ENCODE data around the gene ALPI. TPM values are rescaled to one million over a fixed set of nuclear protein-coding genes. Genes with fewer than 3 reads are reported as not detected.

The ALPI gene
- total RNA-seq, 5 donors from 2014 or later (not counting 1 experiment from before 2014, with no cell fraction given) = not detected

DNA sequence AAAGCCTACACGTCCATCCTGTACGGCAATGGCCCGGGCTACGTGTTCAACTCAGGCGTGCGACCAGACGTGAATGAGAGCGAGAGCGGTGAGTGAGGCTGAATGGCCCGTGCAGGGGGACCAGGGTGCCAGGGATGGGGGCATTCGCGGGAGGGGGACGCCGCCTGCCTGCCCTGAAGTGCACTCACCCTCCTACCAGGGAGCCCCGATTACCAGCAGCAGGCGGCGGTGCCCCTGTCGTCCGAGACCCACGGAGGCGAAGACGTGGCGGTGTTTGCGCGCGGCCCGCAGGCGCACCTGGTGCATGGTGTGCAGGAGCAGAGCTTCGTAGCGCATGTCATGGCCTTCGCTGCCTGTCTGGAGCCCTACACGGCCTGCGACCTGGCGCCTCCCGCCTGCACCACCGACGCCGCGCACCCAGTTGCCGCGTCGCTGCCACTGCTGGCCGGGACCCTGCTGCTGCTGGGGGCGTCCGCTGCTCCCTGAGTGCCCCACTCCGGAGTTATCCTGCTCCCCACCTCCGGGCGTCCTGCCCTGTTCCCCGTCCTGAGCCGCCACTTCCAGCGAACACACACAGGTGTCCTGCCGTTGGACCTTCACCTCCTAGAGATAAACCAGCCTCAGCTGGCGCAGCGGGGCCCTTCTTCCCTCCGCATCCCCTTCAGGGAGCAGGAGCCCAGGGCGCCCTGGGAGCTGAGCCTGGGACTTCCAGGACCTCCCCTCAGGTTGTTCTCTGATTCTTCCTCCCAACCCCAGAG is 2.9 kb downstream of the ALPI start:
- H3K4me3 ChIP-seq (ENCODE audit: control insufficient read depth in 1 of 2, extremely low read depth in 1 of 2, low read length in 1 of 2) = no peak overlapping the region
- DNase-seq (peak in 1 of 35 experiments; percentile 23), ATAC-seq (replicated peaks in 1 of 4) (no peak)
- POLR2A ChIA-PET = no interaction called here
- H3K36me3 ChIP-seq (ENCODE audit: control insufficient read depth in 2 of 2, extremely low read depth in 1 of 2, insufficient read depth in 1 of 2, low read length in 1 of 2) = no peaks in the 10 kb centered on the region
- H3K27me3 Mint-ChIP-seq = peaks cover 16 to 38% of the 10 kb centered on the region in 2 donors
- WGBS (ENCODE audit: insufficient coverage) = 54% methylated on average over 47 of the region's 56 CpGs
- CTCF ChIA-PET = interaction anchor here in 1 of 2 donors (0.8 kb wide), 1 partner anchor 12 kb away, joined by 3 read pairs; no protein-coding TSS in a partner anchor
- H3K4me1 ChIP-seq (ENCODE audit: control insufficient read depth in 1 of 2, extremely low read depth in 1 of 2, insufficient read depth in 2 of 2, low read length in 2 of 2) = no peaks in the 10 kb centered on the region
- peaks cover 0 to 44% of the 10 kb centered on the region in 2 experiments for H3K27me3 ChIP-seq (replicated peaks in 1 of 2; ENCODE audit: control insufficient read depth in 2 of 2, extremely low read depth in 1 of 2, insufficient read depth in 2 of 2, low read length in 1 of 2)
- H3K27ac ChIP-seq (ENCODE audit: low read length) = no peak overlapping the region
- no peaks in the 10 kb centered on the region for H3K4me1 Mint-ChIP-seq
- no peaks in the 10 kb centered on the region for H3K36me3 Mint-ChIP-seq
- no peaks in the 10 kb centered on the region for H3K9me3 ChIP-seq
- H3K9me3 Mint-ChIP-seq = no peaks in the 10 kb centered on the region
- peak overlapping the region in 1 of 2 donors; percentile 47 for H3K27ac Mint-ChIP-seq
- H3K4me3 Mint-ChIP-seq = no peak overlapping the region

DNA sequence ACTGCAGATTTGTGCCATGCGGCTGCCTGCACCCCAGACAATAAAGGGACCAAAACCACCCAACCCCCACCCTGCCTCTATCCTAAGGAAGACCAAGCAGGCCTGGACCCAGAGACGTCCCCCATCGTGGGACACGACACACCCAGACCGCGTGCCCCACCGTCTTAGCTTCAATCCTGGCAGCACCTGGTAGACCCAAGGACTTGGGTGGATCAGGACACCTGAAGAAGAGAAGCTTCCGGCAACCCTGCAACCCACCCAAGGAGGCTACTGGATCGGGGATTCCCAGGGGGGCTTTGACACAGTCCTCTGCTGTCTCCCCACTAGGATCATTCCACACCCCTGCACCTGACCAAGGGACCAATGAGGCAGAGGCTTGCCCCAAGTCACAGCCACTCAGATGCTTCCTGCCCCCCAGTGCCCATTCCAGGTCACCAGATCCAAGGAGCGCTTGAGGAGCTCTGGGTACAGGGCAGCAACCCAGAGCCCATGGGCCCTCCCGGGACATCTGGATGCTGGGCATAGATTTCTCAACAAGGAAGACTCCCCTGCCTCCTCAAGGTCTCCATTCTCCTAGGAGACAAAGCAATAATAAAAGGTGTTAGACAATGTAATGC is 3.6 kb downstream of the ALPI start:
- DNase-seq (no peak), ATAC-seq (replicated peaks in 1 of 4) (no peak)
- WGBS (ENCODE audit: insufficient coverage) = 85% methylated on average over 10 of the region's 11 CpGs
- H3K9me3 ChIP-seq = no peaks in the 10 kb centered on the region
- Mint-ChIP-seq H3K4me3 (no peak overlapping the region), H3K36me3 (no peaks in the 10 kb centered on the region), H3K4me1 (no peaks in the 10 kb centered on the region), H3K9me3 (no peaks in the 10 kb centered on the region), H3K27me3 (peaks cover 16 to 37% of the 10 kb centered on the region in 2 donors), H3K27ac (no peak overlapping the region)
- no peaks in the 10 kb centered on the region for H3K4me1 ChIP-seq (ENCODE audit: control insufficient read depth in 1 of 2, extremely low read depth in 1 of 2, insufficient read depth in 2 of 2, low read length in 2 of 2)
- no peak overlapping the region for H3K4me3 ChIP-seq (ENCODE audit: control insufficient read depth in 1 of 2, extremely low read depth in 1 of 2, low read length in 1 of 2)
- no peaks in the 10 kb centered on the region for H3K36me3 ChIP-seq (ENCODE audit: control insufficient read depth in 2 of 2, extremely low read depth in 1 of 2, insufficient read depth in 1 of 2, low read length in 1 of 2)
- H3K27me3 ChIP-seq (replicated peaks in 1 of 2; ENCODE audit: control insufficient read depth in 2 of 2, extremely low read depth in 1 of 2, insufficient read depth in 2 of 2, low read length in 1 of 2) = peaks cover 0 to 49% of the 10 kb centered on the region in 2 experiments
- CTCF ChIA-PET = interaction anchor here in 1 of 2 donors (0.5 kb wide), 1 partner anchor 533 kb away, joined by 12 read pairs; no protein-coding TSS in a partner anchor
- H3K27ac ChIP-seq (ENCODE audit: low read length) = no peak overlapping the region
- POLR2A ChIA-PET = no interaction called here

DNA sequence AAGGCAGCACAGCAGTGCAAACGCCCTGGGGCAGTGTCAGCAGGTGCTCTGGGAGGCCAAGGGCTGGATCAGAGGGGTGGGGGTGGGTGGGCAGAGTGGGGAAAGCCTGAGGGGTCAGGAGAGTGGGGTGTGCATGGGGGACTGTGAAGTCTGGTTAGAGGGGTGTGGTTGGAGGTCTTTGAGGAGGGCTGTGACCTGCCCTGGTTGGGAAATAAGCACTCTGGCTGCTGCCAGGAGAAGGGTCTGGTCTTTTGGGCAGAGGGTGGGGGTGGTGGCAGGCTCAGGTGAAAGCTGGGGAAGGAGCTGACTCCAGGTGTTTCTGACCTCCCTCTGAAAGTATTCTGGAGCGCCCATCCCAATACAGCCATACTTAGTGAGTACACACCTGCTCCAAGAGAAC is 4.2 kb downstream of the ALPI start:
- no peak for ATAC-seq (replicated peaks in 1 of 4)
- no peak for DNase-seq
- H3K9me3 Mint-ChIP-seq = no peaks in the 10 kb centered on the region
- no peaks in the 10 kb centered on the region for H3K36me3 ChIP-seq (ENCODE audit: control insufficient read depth in 2 of 2, extremely low read depth in 1 of 2, insufficient read depth in 1 of 2, low read length in 1 of 2)
- H3K4me1 Mint-ChIP-seq = no peaks in the 10 kb centered on the region
- no peaks in the 10 kb centered on the region for H3K36me3 Mint-ChIP-seq
- H3K9me3 ChIP-seq = no peaks in the 10 kb centered on the region
- H3K4me3 ChIP-seq (ENCODE audit: control insufficient read depth in 1 of 2, extremely low read depth in 1 of 2, low read length in 1 of 2) = no peak overlapping the region
- no peak overlapping the region for H3K4me3 Mint-ChIP-seq
- POLR2A ChIA-PET = no interaction called here
- H3K4me1 ChIP-seq (ENCODE audit: control insufficient read depth in 1 of 2, extremely low read depth in 1 of 2, insufficient read depth in 2 of 2, low read length in 2 of 2) = no peaks in the 10 kb centered on the region
- H3K27me3 Mint-ChIP-seq = peaks cover 16 to 36% of the 10 kb centered on the region in 2 donors
- H3K27ac Mint-ChIP-seq = no peak overlapping the region
- WGBS (ENCODE audit: insufficient coverage) = 55% methylated on average over 2 of the region's 2 CpGs
- no peak overlapping the region for H3K27ac ChIP-seq (ENCODE audit: low read length)
- H3K27me3 ChIP-seq (replicated peaks in 1 of 2; ENCODE audit: control insufficient read depth in 2 of 2, extremely low read depth in 1 of 2, insufficient read depth in 2 of 2, low read length in 1 of 2) = peaks cover 0 to 49% of the 10 kb centered on the region in 2 experiments
- CTCF ChIA-PET = interaction anchor here in 1 of 2 donors (0.5 kb wide), 1 partner anchor 534 kb away, joined by 12 read pairs; no protein-coding TSS in a partner anchor

DNA sequence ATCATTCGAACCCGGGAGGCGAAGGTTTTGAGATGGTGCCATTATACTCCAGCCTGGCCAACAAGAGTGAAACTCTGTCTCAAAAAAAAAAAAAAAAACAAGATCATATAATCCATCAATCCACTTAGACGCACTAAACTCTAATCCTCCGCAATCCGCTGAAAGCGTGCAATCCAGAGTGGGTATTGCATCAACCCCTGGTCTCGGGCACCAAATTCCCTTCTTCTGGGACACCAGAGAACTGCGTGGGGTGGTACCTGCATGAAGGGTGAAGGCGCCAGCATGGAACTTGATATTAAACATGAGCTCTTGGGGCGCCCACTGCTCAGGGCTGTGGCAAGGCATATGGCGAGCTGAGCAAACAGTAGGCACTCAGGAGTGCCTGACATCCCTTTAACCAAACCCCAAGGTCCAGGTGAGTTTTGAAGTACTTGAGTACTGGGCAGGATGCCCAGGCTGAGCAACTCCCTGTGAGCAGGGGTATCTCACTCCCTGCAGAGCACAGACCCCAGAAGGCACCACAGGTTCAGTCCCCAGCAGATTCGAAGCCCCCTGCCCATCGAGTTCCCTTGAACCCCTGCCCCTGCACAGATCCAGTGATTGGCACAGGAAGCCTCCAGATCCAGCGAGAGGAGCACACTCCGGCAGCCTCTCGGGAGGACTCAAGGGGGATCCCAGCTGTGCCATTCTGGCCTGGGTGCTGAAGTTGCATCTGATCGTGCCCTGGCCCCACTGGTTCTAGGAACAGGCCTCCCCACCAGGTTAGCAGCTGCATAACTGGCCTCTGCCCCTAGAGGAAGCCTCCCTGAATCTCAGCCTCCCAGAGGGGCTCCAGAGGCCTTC is 8.0 kb downstream of the ALPI start:
- no peak for ATAC-seq (replicated peaks in 1 of 4)
- no peak overlapping the region for H3K4me3 Mint-ChIP-seq
- 84% methylated on average over 9 of the region's 18 CpGs for WGBS (ENCODE audit: insufficient coverage)

DNA sequence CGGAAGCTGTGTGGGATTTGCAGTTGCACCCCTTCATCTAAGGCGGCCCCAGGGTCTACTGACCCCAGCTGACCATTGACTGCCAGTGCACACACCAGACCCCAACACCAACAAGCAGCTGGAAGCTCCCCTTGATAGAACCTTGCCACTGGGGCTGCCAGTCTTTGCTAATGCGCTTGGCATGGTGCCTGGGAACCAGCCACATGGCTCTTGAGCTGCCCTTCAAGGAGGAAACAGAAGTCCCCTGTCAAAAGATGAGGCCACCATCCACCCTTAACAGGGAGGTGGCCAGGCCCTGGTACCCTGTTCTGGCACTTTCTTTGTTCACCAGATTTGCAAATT is 8.6 kb downstream of the ALPI start:
- Histone ChIP-seq H3K4me1 (ENCODE audit: control insufficient read depth in 1 of 2, extremely low read depth in 1 of 2, insufficient read depth in 2 of 2, low read length in 2 of 2) (no peaks in the 10 kb centered on the region), H3K4me3 (ENCODE audit: control insufficient read depth in 1 of 2, extremely low read depth in 1 of 2, low read length in 1 of 2) (no peak overlapping the region), H3K36me3 (ENCODE audit: control insufficient read depth in 2 of 2, extremely low read depth in 1 of 2, insufficient read depth in 1 of 2, low read length in 1 of 2) (no peaks in the 10 kb centered on the region), H3K27ac (ENCODE audit: low read length) (no peak overlapping the region), H3K9me3 (no peaks in the 10 kb centered on the region), H3K27me3 (replicated peaks in 1 of 2; ENCODE audit: control insufficient read depth in 2 of 2, extremely low read depth in 1 of 2, insufficient read depth in 2 of 2, low read length in 1 of 2) (peaks cover 0 to 14% of the 10 kb centered on the region in 2 experiments)
- H3K4me3 Mint-ChIP-seq = no peak overlapping the region
- no peaks in the 10 kb centered on the region for H3K36me3 Mint-ChIP-seq
- H3K9me3 Mint-ChIP-seq = no peaks in the 10 kb centered on the region
- H3K27me3 Mint-ChIP-seq = peaks cover 12% of the 10 kb centered on the region in 2 donors
- WGBS (ENCODE audit: insufficient coverage) = 69% methylated on average over 2 of the region's 3 CpGs
- H3K4me1 Mint-ChIP-seq = no peaks in the 10 kb centered on the region
- H3K27ac Mint-ChIP-seq = no peak overlapping the region
- DNase-seq (no peak), ATAC-seq (replicated peaks in 1 of 4) (no peak)
- POLR2A ChIA-PET = no interaction called here
- CTCF ChIA-PET = no interaction called here

More for the DNA sequence above, 8.0 kb downstream of the ALPI start:
- Histone ChIP-seq H3K27ac (ENCODE audit: low read length) (no peak overlapping the region), H3K36me3 (ENCODE audit: control insufficient read depth in 2 of 2, extremely low read depth in 1 of 2, insufficient read depth in 1 of 2, low read length in 1 of 2) (no peaks in the 10 kb centered on the region), H3K4me3 (ENCODE audit: control insufficient read depth in 1 of 2, extremely low read depth in 1 of 2, low read length in 1 of 2) (no peak overlapping the region), H3K27me3 (replicated peaks in 1 of 2; ENCODE audit: control insufficient read depth in 2 of 2, extremely low read depth in 1 of 2, insufficient read depth in 2 of 2, low read length in 1 of 2) (peaks cover 0 to 19% of the 10 kb centered on the region in 2 experiments), H3K9me3 (no peaks in the 10 kb centered on the region), H3K4me1 (ENCODE audit: control insufficient read depth in 1 of 2, extremely low read depth in 1 of 2, insufficient read depth in 2 of 2, low read length in 2 of 2) (no peaks in the 10 kb centered on the region)
- H3K36me3 Mint-ChIP-seq = no peaks in the 10 kb centered on the region
- H3K27ac Mint-ChIP-seq = no peak overlapping the region
- peaks cover 12 to 16% of the 10 kb centered on the region in 2 donors for H3K27me3 Mint-ChIP-seq
- no peaks in the 10 kb centered on the region for H3K9me3 Mint-ChIP-seq
- no peaks in the 10 kb centered on the region for H3K4me1 Mint-ChIP-seq
- POLR2A ChIA-PET = no interaction called here
- no peak for DNase-seq
- CTCF ChIA-PET = no interaction called here

DNA sequence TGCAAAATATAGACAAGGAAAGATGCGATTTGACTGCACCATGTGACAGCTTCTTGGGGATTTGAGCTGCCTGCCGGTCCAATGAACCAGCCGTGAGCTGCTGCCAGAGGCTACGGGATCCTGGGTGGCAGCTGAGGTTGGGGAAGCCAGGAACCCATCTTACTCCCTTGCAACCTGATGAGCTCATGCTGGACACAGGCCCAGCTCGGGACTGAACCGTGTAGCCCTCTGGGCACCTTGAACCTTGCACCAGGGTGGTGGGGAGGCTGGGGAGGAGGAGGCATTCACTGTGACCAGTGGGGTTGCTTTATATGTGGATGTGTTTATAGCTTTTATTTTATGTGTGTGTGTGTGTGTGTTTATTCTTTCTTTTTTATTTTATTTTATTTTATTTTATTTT is 9.1 kb downstream of the ALPI start:
- H3K27me3 Mint-ChIP-seq = peaks cover 8 to 9% of the 10 kb centered on the region in 2 donors
- no peaks in the 10 kb centered on the region for H3K36me3 Mint-ChIP-seq
- no peaks in the 10 kb centered on the region for H3K4me1 ChIP-seq (ENCODE audit: control insufficient read depth in 1 of 2, extremely low read depth in 1 of 2, insufficient read depth in 2 of 2, low read length in 2 of 2)
- no peaks in the 10 kb centered on the region for H3K36me3 ChIP-seq (ENCODE audit: control insufficient read depth in 2 of 2, extremely low read depth in 1 of 2, insufficient read depth in 1 of 2, low read length in 1 of 2)
- CTCF ChIA-PET = no interaction called here
- no peaks in the 10 kb centered on the region for H3K9me3 Mint-ChIP-seq
- DNase-seq = peak in 1 of 35 experiments; percentile 19
- no peak overlapping the region for H3K4me3 ChIP-seq (ENCODE audit: control insufficient read depth in 1 of 2, extremely low read depth in 1 of 2, low read length in 1 of 2)
- H3K27me3 ChIP-seq (replicated peaks in 1 of 2; ENCODE audit: control insufficient read depth in 2 of 2, extremely low read depth in 1 of 2, insufficient read depth in 2 of 2, low read length in 1 of 2) = peaks cover 2 to 12% of the 10 kb centered on the region in 2 experiments
- no peak overlapping the region for H3K4me3 Mint-ChIP-seq
- POLR2A ChIA-PET = no interaction called here
- WGBS (ENCODE audit: insufficient coverage) = 98% methylated on average over 4 of the region's 6 CpGs
- ATAC-seq (replicated peaks in 1 of 4) = no peak
- no peaks in the 10 kb centered on the region for H3K9me3 ChIP-seq
- H3K27ac ChIP-seq (ENCODE audit: low read length) = no peak overlapping the region
- H3K4me1 Mint-ChIP-seq = no peaks in the 10 kb centered on the region
- H3K27ac Mint-ChIP-seq = no peak overlapping the region
